K562 (cell line): ENCODE data around the gene DAAM1. TPM values are rescaled to one million over a fixed set of nuclear protein-coding genes. Genes with fewer than 3 reads are reported as not detected.

Source experiments
- ATAC-seq: fragments of 200-7000 bp; cut with Tn5 transposase; 3 replicates; pipeline ENCODE4 v1.9.1; 2020; ENCODE audit warnings: moderate library complexity
- BruUV-seq: library from RNA; stranded (reverse); fragments of 400-500 nt; replicated peaks from 2 replicates; lab custom pipeline; 2021; lab: Mats Ljungman, UMichigan
- CTCF ChIA-PET: fragments of 300-600 bp; formaldehyde crosslinking; extraction: SDS; loops from one replicate; lab custom pipeline; 2021; ENCODE audit warnings: low intra/inter-chr PET ratio; lab: Yijun Ruan, JAX
- POLR2A ChIA-PET: fragments of 300-600, 350-650 bp; sonication (Branson Sonifier 250); formaldehyde crosslinking; extraction: SDS; loops from one replicate; lab custom pipeline; 2021; ENCODE audit warnings: antibody characterized with exemption, inconsistent platforms; lab: Yijun Ruan, JAX
- DNase-seq, 4 experiments: peaks; one replicate each; pipeline versions ENCODE4 v3.0.0 to v3.0.0-alpha.2; 2011 to 2018; ENCODE audit warnings: low spot score in 3 of 4, mixed read lengths in 3 of 4; ENCODE audit errors: extremely low read depth in 1 of 4
- FAIRE-seq: peaks from 2 replicates; lab custom pipeline; 2011; peaks lifted over from hg19 to GRCh38; lab: Jason Lieb, UNC
- H2AFZ ChIP-seq: 2 replicates; pipeline ENCODE4 v1.6.0; 2011; ENCODE audit warnings: low read depth, low read length, control low read depth, inconsistent platforms
- H3K27ac ChIP-seq: fragments of 200-600 bp; 3 replicates; pipeline ENCODE4 v1.8.0; 2011; ENCODE audit warnings: low read depth, mild to moderate bottlenecking, control low read depth, inconsistent platforms, low read length, moderate library complexity, mixed read lengths; ENCODE audit errors: extremely low read depth
- H3K27me3 ChIP-seq, 2 experiments: fragments of 300-600 bp in 1 of 2; 2 replicates in 1 of 2; 3 replicates in 1 of 2; pipeline versions ENCODE4 v1.6.0 to v1.8.0; 2011; ENCODE audit warnings: inconsistent platforms in 2 of 2, low read length in 2 of 2, mild to moderate bottlenecking in 1 of 2, mixed read lengths in 1 of 2, moderate library complexity in 1 of 2; ENCODE audit not compliant: control insufficient read depth in 2 of 2, insufficient read depth in 2 of 2
- H3K36me3 ChIP-seq: fragments of 300-600 bp; 3 replicates; pipeline ENCODE4 v1.8.0; 2011; ENCODE audit warnings: mild to moderate bottlenecking, low read length, inconsistent platforms; ENCODE audit not compliant: control insufficient read depth, insufficient read depth
- H3K4me1 ChIP-seq, 2 experiments: fragments of 200-600 bp in 1 of 2; replicated peaks in 1 of 2; 2 replicates in 1 of 2; 3 replicates in 1 of 2; pipeline versions ENCODE4 v1.5.1 to v1.8.0; 2011; ENCODE audit warnings: inconsistent platforms in 2 of 2, low read length in 2 of 2, mild to moderate bottlenecking in 1 of 2, mixed read lengths in 1 of 2, moderate library complexity in 1 of 2; ENCODE audit not compliant: control insufficient read depth in 2 of 2, insufficient read depth in 2 of 2
- H3K4me2 ChIP-seq: 2 replicates; pipeline ENCODE4 v1.6.1; 2011; ENCODE audit warnings: low read length, control low read depth, inconsistent platforms, mixed read lengths; ENCODE audit not compliant: insufficient read depth
- H3K4me3 ChIP-seq: fragments of 200-600 bp; sonication (generic), shearing (Covaris generic); 2 replicates; pipeline ENCODE4 v1.5.1; 2016; ENCODE audit warnings: control low read depth, inconsistent platforms
- H3K79me2 ChIP-seq: fragments of 200-600 bp; 3 replicates; pipeline ENCODE4 v1.8.0; 2011; ENCODE audit warnings: low read length, inconsistent platforms; ENCODE audit not compliant: control insufficient read depth, insufficient read depth
- H3K9ac ChIP-seq, 2 experiments: 2 replicates each; pipeline versions ENCODE4 v1.6.0 to v1.6.1; 2011; ENCODE audit warnings: low read depth in 2 of 2, low read length in 2 of 2, control low read depth in 1 of 2, inconsistent platforms in 1 of 2, mild to moderate bottlenecking in 1 of 2, mixed read lengths in 1 of 2; ENCODE audit not compliant: insufficient read depth in 1 of 2
- H3K9me1 ChIP-seq: one replicate; pipeline ENCODE4 v1.6.0; 2011; ENCODE audit warnings: inconsistent platforms, mild to moderate bottlenecking, low read length, moderate library complexity; ENCODE audit not compliant: control insufficient read depth, insufficient read depth
- H3K9me3 ChIP-seq: replicated peaks from 2 replicates; pipeline ENCODE4 v1.5.1; 2011; ENCODE audit warnings: low read depth, low read length, inconsistent platforms; ENCODE audit not compliant: control insufficient read depth, insufficient read depth
- H4K20me1 ChIP-seq: replicated peaks from 2 replicates; pipeline ENCODE4 v1.6.1; 2011; ENCODE audit warnings: low read length, inconsistent platforms, mixed read lengths; ENCODE audit not compliant: control insufficient read depth, insufficient read depth
- CREBBP ChIP-seq: IDR thresholded peaks from one replicate; pipeline ENCODE4 v1.6.1; 2012; ENCODE audit warnings: low read depth, mild to moderate bottlenecking, control low read depth, inconsistent platforms, low read length
- GATAD2A ChIP-seq: fragments of 450-650 bp; IDR thresholded peaks from 2 replicates; pipeline ENCODE4 v1.6.1; 2017
- JUN ChIP-seq, 2 experiments: sonication (generic) in 1 of 2; formaldehyde crosslinking in 1 of 2; IDR thresholded peaks; 2 replicates each; pipeline versions ENCODE4 v1.6.1 to v1.8.0; 2012 to 2022; ENCODE audit warnings: borderline replicate concordance in 2 of 2, mild to moderate bottlenecking in 2 of 2, improper control_type of control experiment in 1 of 2, low read depth in 1 of 2, low read length in 1 of 2, missing genetic modification reagents in 1 of 2
- L3MBTL2 ChIP-seq: fragments of 450-650 bp; IDR thresholded peaks from 2 replicates; pipeline ENCODE4 v1.6.1; 2016; ENCODE audit warnings: mild to moderate bottlenecking, moderate library complexity
- TRIM25 ChIP-seq: fragments of 450-650 bp; IDR thresholded peaks from 2 replicates; pipeline ENCODE4 v1.7.0; 2016; ENCODE audit warnings: borderline replicate concordance
- XRCC3 ChIP-seq: fragments of 450-650 bp; IDR thresholded peaks from 2 replicates; pipeline ENCODE4 v1.6.1; 2017; ENCODE audit warnings: mild to moderate bottlenecking, moderate library complexity
- ZBTB7A ChIP-seq: IDR thresholded peaks from 2 replicates; pipeline ENCODE4 v1.6.1; 2011; ENCODE audit warnings: low read depth, mild to moderate bottlenecking, low read length, moderate library complexity, borderline replicate concordance; ENCODE audit not compliant: control insufficient read depth
- ZNF347 ChIP-seq: fragments of 450-650 bp; formaldehyde crosslinking; IDR thresholded peaks from 2 replicates; pipeline ENCODE4 v1.4.0; 2020; ENCODE audit warnings: low read depth, mild to moderate bottlenecking, moderate library complexity
- ZNF436 ChIP-seq: fragments of 250-450, 450-650 bp; sonication (Bioruptor Pico); formaldehyde crosslinking; IDR thresholded peaks from 2 replicates; pipeline ENCODE4 v1.7.0; 2020; ENCODE audit warnings: mild to moderate bottlenecking
- ZNF584 ChIP-seq: fragments of 200-800 bp; sonication (Bioruptor generic); IDR thresholded peaks from 2 replicates; pipeline ENCODE4 v1.6.1; 2016; ENCODE audit warnings: low read depth, mild to moderate bottlenecking, missing genetic modification characterization, missing compliant biosample characterization
- WGBS: fragments of 100-300 bp; shearing (Covaris generic); methylation state at CpG from one replicate; pipeline ENCODE4 v1.1.6; 2016; ENCODE audit warnings: low coverage, mixed read lengths; ENCODE audit not compliant: insufficient coverage; ENCODE audit errors: missing lambda C conversion rate; 5-methylcytosine and 5-hydroxymethylcytosine counted together
- in situ Hi-C: fragments of 300-500 bp; cut with MboI; formaldehyde crosslinking; loops from 4 replicates; pipeline ENCODE4 v1.15.0; 2018; ENCODE audit warnings: inconsistent platforms, mixed read lengths
- intact Hi-C: fragments of 100-400 bp; cut with micrococcal nuclease; formaldehyde crosslinking; loops from 2 replicates; pipeline ENCODE4 v1.14.2; 2022
- polyA plus RNA-seq, 8 experiments: library from polyadenylated mRNA; depleted of rRNA in 4 of 8; stranded (reverse) in 5 of 8; unstranded in 3 of 8; fragments of >200 nt; fragmentation: Nextera tagmentation in 2 of 8; fragmentation: Illumina TruSeq in 1 of 8; extraction: Ambion mirVana in 2 of 8; extraction: Trizol in 1 of 8; gene quantifications; 2 replicates each; pipeline versions ENCODE4 v1.2.1 to v1.2.3, GENCODE V29; 2011 to 2014; ENCODE audit warnings: inconsistent platforms in 1 of 8, missing spikeins in 1 of 8
- total RNA-seq, 7 experiments: library from RNA; depleted of rRNA in 6 of 7; stranded (reverse); fragments of >200 nt in 6 of 7; fragmentation: Illumina TruSeq in 2 of 7; extraction: Trizol in 2 of 7; gene quantifications; 2 replicates each; pipeline versions ENCODE4 v1.2.1 to v1.2.3, GENCODE V29; 2011 to 2021; ENCODE audit warnings: low replicate concordance in 1 of 7

Gene DAAM1
- total and polyA plus RNA-seq, 9 of the 15 experiments (the other 6 are each of a cell fraction or from before 2014, with no cell fraction given): 3.6 to 11.6 (median 6.7) TPM

- Histone ChIP-seq H3K79me2 (no peaks in the 10 kb centered on the region), H3K27ac (no peak overlapping the region), H3K4me3 (no peak overlapping the region), H2AFZ (no peak overlapping the region), H3K4me2 (no peak overlapping the region), H3K9me1 (no peaks in the 10 kb centered on the region), H3K9me3 (no peaks in the 10 kb centered on the region), H3K4me1 (no peaks in the 10 kb centered on the region), H3K36me3 (no peaks in the 10 kb centered on the region), H4K20me1 (no peaks in the 10 kb centered on the region), H3K9ac (no peak overlapping the region), H3K27me3 (no peaks in the 10 kb centered on the region)
- BruUV-seq: no TSS peak
- in situ Hi-C loops: no loop called here
- POLR2A ChIA-PET: no interaction called here
- no peak for DNase-seq
- FAIRE-seq: no peak
- CTCF ChIA-PET: no interaction called here
- TF ChIP-seq ZNF347 (CRISPR knock-in tag): no peak
- no peak for TF ChIP-seq ZNF436 (CRISPR knock-in tag)
- TF ChIP-seq JUN (IDR thresholded peaks at IDR 0.05; ENCODE audit: borderline replicate concordance, low read depth, low read length): no peak
- no peak for TF ChIP-seq JUN (CRISPR knock-in tag; IDR thresholded peaks at IDR 0.05; ENCODE audit: borderline replicate concordance)
- TF ChIP-seq TRIM25: no peak
- TF ChIP-seq GATAD2A: no peak
- no peak for TF ChIP-seq ZBTB7A
- no peak for TF ChIP-seq ZNF584 (CRISPR knock-in tag)
- TF ChIP-seq L3MBTL2: no peak
- no peak for TF ChIP-seq CREBBP
- TF ChIP-seq XRCC3: no peak
- no peak for ATAC-seq
- whole genome bisulfite sequencing: 16% methylated on average over 3 of the region's 3 CpGs
- intact Hi-C loops: no loop called here
Observed at GRCh38 chr14:59175404-59175803, 13.1 kb upstream of the DAAM1 start.
